ENCODE data around the gene NEDD4L.

Gene NEDD4L

GRCh38 chr18:58211510-58211909 is 167.5 kb downstream of the NEDD4L start:
- DNase-seq (ENCODE audit: low read depth) = no peak

GRCh38 chr18:58212274-58212673 is 168.2 kb downstream of the NEDD4L start:
- DNase-seq (ENCODE audit: low read depth) = no peak

- DNase-seq (ENCODE audit: low read depth) = peak; percentile 85
These were observed 169.4 kb downstream of the NEDD4L start for GRCh38 chr18:58213440-58213839.

GRCh38 chr18:58215011-58215410 is 171.0 kb downstream of the NEDD4L start:
- no peak for DNase-seq (ENCODE audit: low read depth)

GRCh38 chr18:58216071-58216481 is 172.1 kb downstream of the NEDD4L start:
- no peak for DNase-seq (ENCODE audit: low read depth)

GRCh38 chr18:58217052-58217451 is 173.0 kb downstream of the NEDD4L start:
- DNase-seq (ENCODE audit: low read depth) = no peak

GRCh38 chr18:58218117-58218516 is 174.1 kb downstream of the NEDD4L start:
- DNase-seq (ENCODE audit: low read depth) = no peak

- DNase-seq (ENCODE audit: low read depth) = no peak
These were observed 177.2 kb downstream of the NEDD4L start for GRCh38 chr18:58221060-58221725.

GRCh38 chr18:58222432-58223125 is 178.6 kb downstream of the NEDD4L start:
- DNase-seq (ENCODE audit: low read depth) = no peak

GRCh38 chr18:58223717-58224424 is 179.8 kb downstream of the NEDD4L start:
- DNase-seq (ENCODE audit: low read depth) = peak; percentile 85

- no peak for DNase-seq (ENCODE audit: low read depth)
These were observed 180.4 kb downstream of the NEDD4L start for GRCh38 chr18:58224425-58224750.

- no peak for DNase-seq (ENCODE audit: low read depth)
These were observed 181.1 kb downstream of the NEDD4L start for GRCh38 chr18:58225101-58225500.

- no peak for DNase-seq (ENCODE audit: low read depth)
These were observed 182.4 kb downstream of the NEDD4L start for GRCh38 chr18:58226429-58226828.

- no peak for DNase-seq (ENCODE audit: low read depth)
These were observed 183.4 kb downstream of the NEDD4L start for GRCh38 chr18:58227361-58227930.

GRCh38 chr18:58228176-58228575 is 184.2 kb downstream of the NEDD4L start:
- no peak for DNase-seq (ENCODE audit: low read depth)

GRCh38 chr18:58228762-58229161 is 184.7 kb downstream of the NEDD4L start:
- DNase-seq (ENCODE audit: low read depth) = no peak

- DNase-seq (ENCODE audit: low read depth) = no peak
These were observed 185.1 kb downstream of the NEDD4L start for GRCh38 chr18:58229162-58229561.

- DNase-seq (ENCODE audit: low read depth) = no peak
These were observed 186.6 kb downstream of the NEDD4L start for GRCh38 chr18:58230438-58231179.

GRCh38 chr18:58231930-58232329 is 187.9 kb downstream of the NEDD4L start:
- DNase-seq (ENCODE audit: low read depth) = no peak

- no peak for DNase-seq (ENCODE audit: low read depth)
These were observed 188.6 kb downstream of the NEDD4L start for GRCh38 chr18:58232668-58233067.

GRCh38 chr18:58234359-58234741 is 190.3 kb downstream of the NEDD4L start:
- no peak for DNase-seq (ENCODE audit: low read depth)

GRCh38 chr18:58235001-58235436 is 191.0 kb downstream of the NEDD4L start:
- DNase-seq (ENCODE audit: low read depth) = no peak
